Adrenal gland (tissue), 5 donors: ENCODE data around the gene GRAPL.
"Not testable (repeated sequence)": the region's sequence is repeated elsewhere in the genome, so short reads cannot be mapped to it uniquely, and the experiment has no call there.

ENCODE experiments used
- CTCF ChIP-seq, 6 experiments: fragments of 450-650 bp in 4 of 6; fragments of 200-600 bp in 2 of 6; sonication (generic) in 1 of 6; IDR thresholded peaks; 1 replicate in 5 of 6; 2 replicates in 1 of 6; pipeline versions ENCODE4 v1.5.1 to v1.8.0; 2016 to 2021; ENCODE audit warnings: antibody characterized with exemption in 6 of 6, mild to moderate bottlenecking in 2 of 6, moderate library complexity in 1 of 6
- POLR2A ChIP-seq, 2 donors: fragments of 450-650 bp; IDR thresholded peaks; one replicate each; pipeline ENCODE4 v1.6.1; 2017; ENCODE audit warnings: antibody characterized with exemption in 2 of 2, mild to moderate bottlenecking in 2 of 2, moderate library complexity in 1 of 2
- donor health status: DM: no; HTN: no; CAD: no.

GRCh38 chr17:19187883-19188869 is 60.8 kb downstream of the GRAPL start:
- TF ChIP-seq CTCF, POLR2A (IDR thresholded peaks at IDR 0.05): not testable (repeated sequence)
